Choroid plexus epithelial cell (primary cell): ENCODE measurements around the gene AGPS.
"Not testable (repeated sequence)": the region's sequence is repeated elsewhere in the genome, so short reads cannot be mapped to it uniquely, and the experiment has no call there.

Experiments used
- DNase-seq: peaks from one replicate; pipeline ENCODE4 v3.0.0-alpha.2; 2010; ENCODE audit warnings: low read depth
- H3K4me3 ChIP-seq: 2 replicates; pipeline ENCODE4 v1.5.1; 2011; ENCODE audit warnings: low read depth, mild to moderate bottlenecking, control low read depth, low read length, moderate library complexity
- TF ChIP-seq, protein P1 (sequence below): conservative IDR thresholded peaks from 2 replicates; pipeline ENCODE4 v1.5.1; 2011; ENCODE audit warnings: low read depth, mild to moderate bottlenecking, control low read depth, inconsistent platforms, low read length, moderate library complexity

Gene AGPS

GRCh38 chr2:177433402-177433801, 40.8 kb downstream of the AGPS start:
- TF ChIP-seq, protein P1, sequence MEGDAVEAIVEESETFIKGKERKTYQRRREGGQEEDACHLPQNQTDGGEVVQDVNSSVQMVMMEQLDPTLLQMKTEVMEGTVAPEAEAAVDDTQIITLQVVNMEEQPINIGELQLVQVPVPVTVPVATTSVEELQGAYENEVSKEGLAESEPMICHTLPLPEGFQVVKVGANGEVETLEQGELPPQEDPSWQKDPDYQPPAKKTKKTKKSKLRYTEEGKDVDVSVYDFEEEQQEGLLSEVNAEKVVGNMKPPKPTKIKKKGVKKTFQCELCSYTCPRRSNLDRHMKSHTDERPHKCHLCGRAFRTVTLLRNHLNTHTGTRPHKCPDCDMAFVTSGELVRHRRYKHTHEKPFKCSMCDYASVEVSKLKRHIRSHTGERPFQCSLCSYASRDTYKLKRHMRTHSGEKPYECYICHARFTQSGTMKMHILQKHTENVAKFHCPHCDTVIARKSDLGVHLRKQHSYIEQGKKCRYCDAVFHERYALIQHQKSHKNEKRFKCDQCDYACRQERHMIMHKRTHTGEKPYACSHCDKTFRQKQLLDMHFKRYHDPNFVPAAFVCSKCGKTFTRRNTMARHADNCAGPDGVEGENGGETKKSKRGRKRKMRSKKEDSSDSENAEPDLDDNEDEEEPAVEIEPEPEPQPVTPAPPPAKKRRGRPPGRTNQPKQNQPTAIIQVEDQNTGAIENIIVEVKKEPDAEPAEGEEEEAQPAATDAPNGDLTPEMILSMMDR = no peak
- H3K4me3 ChIP-seq = no peak overlapping the region
- peak; percentile 22 for DNase-seq

- DNase-seq = no peak
- no peak overlapping the region for H3K4me3 ChIP-seq
- TF ChIP-seq, protein P1 = no peak
These were observed 41.9 kb downstream of the AGPS start for GRCh38 chr2:177434475-177434874.

- DNase-seq = peak; percentile 3
- no peak overlapping the region for H3K4me3 ChIP-seq
- TF ChIP-seq, protein P1 = no peak
These were observed 52.6 kb downstream of the AGPS start for GRCh38 chr2:177445200-177445599.

DNA sequence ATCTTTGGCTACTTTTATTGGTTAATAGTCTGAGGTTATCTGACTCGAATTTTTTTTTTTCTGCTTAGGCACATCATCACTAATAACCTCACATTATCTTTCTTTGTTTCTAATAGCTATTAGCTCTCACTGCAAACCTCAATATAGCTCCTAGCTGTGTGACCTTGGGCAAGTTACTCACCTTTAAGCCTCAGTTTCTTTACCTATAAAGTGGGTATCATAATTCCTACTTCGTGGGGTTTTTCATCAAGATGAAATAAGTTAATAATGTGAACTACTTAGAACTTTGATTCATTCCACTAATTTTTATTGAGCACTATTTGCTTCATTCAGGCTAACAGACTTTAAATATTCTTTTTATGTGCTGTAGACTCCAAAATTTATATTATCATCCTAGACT, 55.5 kb downstream of the AGPS start:
- DNase-seq = no peak
- TF ChIP-seq, protein P1 = no peak
- no peak overlapping the region for H3K4me3 ChIP-seq

- no peak overlapping the region for H3K4me3 ChIP-seq
- DNase-seq = no peak
- TF ChIP-seq, protein P1 = no peak
These were observed 56.6 kb downstream of the AGPS start for GRCh38 chr2:177449159-177449558.

DNA sequence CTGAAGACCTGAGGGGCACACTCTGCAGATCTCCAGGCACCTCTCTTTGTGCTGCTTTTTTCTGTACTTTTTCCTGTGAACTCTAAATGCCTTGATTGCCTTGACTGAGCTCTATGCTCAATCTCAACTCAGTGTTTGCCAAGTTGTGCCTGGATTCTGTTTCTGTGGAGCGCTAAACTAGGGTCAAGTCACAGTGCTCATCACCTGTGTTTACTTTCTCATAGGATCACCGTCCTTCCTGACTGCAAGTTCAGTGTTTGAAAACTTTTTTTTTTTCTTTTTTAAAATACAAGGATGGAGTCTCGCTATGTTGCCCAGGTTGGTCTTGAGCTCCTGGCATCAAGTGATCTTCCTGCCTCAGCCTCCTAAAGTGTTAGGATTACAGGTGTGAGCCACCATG, 62.6 kb downstream of the AGPS start:
- TF ChIP-seq, protein P1 = no peak
- H3K4me3 ChIP-seq = no peak overlapping the region
- no peak for DNase-seq

DNA sequence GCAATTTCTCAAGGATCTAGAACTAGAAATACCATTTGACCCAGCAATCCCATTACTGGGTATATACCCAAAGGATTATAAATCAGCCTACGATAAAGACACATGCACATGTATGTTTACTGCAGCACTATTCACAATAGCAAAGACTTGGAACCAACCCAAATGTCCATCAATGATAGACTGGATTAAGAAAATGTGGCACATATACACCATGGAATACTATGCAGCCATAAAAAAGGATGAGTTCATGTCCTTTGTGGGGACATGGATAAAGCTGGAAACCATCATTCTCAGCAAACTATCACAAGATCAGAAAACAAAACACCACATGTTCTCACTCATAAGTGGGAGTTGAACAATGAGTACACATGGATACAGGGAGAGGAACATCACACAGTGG, 67.2 kb downstream of the AGPS start:
- not testable (repeated sequence) for H3K4me3 ChIP-seq, DNase-seq
